Measurements from ENCODE around the gene MCCC1. TPM values are rescaled to one million over a fixed set of nuclear protein-coding genes. Genes with fewer than 3 reads are reported as not detected.

Gene MCCC1
- total RNA-seq, 1 experiment from 2014 or later: 4.6 TPM

- DNase-seq (ENCODE audit: extremely low read depth, low read depth): no peak
Observed at GRCh38 chr3:183058351-183058750, 40.9 kb downstream of the MCCC1 start.

DNA sequence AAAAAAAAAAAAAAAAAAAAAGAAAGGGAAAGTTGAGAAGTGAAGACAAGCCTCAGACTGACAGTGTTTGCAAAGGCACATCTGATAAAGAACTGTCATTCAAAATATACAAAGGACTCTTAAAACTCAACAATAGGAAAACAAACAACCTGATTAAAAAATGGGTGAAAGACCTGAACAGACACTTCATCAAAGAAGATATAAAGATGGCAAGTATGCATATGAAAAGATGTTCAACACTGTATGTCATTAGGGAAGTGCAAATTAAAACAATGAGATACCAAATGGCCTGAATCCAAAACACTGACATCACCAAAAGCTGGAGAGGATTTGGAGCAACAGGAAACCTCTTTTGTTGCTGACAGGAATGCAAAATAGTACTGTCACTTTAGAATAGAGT lies 48.6 kb downstream of the MCCC1 start:
- no peak for DNase-seq (ENCODE audit: extremely low read depth, low read depth)

GRCh38 chr3:183046883-183047282 lies 52.4 kb downstream of the MCCC1 start:
- no peak for DNase-seq (ENCODE audit: extremely low read depth, low read depth)

- no peak for DNase-seq (ENCODE audit: extremely low read depth, low read depth)
Observed at GRCh38 chr3:183044547-183045229, 54.6 kb downstream of the MCCC1 start.

DNA sequence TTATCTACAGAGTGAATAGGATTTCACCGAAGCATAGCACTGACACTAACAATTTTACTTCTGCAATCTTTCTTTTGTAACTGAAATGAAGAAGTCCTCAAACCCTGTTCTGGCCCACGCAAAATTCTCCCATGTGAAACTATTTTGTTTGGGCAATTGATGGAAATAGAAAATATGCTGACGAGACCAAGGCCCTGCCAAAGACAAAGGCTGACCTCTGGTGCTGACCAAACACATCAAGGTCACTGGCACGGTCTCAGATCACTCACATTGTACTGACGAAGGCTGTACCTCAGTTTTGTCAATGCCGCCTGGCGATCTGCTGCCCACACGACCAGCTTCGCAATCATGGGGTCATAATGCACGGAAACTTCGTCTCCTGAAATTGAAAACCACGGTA lies 60.5 kb downstream of the MCCC1 start:
- DNase-seq (ENCODE audit: extremely low read depth, low read depth): no peak

- DNase-seq (ENCODE audit: extremely low read depth, low read depth): no peak
Observed at GRCh38 chr3:183038221-183038620, 61.1 kb downstream of the MCCC1 start.

DNA sequence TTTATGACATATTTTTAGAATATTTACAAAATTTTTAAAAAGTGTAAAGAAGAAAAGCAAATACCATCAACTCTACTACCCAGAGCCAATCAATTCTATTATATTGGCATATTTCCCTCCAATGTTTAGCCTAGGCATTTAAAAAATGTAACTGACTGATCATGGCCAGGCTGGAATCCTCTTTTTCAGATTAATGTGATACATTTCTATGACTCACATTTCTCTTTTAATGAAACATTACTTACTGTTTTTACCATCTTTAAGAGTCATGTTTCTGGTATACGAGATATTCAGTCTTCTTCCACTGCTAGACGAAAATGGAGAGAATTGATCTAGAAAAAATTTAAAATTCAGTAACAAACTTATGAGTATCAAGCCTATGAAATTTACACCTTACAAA lies 65.5 kb downstream of the MCCC1 start:
- DNase-seq (ENCODE audit: extremely low read depth, low read depth): no peak

GRCh38 chr3:183032880-183033555 lies 66.3 kb downstream of the MCCC1 start:
- DNase-seq (ENCODE audit: extremely low read depth, low read depth): no peak

DNA sequence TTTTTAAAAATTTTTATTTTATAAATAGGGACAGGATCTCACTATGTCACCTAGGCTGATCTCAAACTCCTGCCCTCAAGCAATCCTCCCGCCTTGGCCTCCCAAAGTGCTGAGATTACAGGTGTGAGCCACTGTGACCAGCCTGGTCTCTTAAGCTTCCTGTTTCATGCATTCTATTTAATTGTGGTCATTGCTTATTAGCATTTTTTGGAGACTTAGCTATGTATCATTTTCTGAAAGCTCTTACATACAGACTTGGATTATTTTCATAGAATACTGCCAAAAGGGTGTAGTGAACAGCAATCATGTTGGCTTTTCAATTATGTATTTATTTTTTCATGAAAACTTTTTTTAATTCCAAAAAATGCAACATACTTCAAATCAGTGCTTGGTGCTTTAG lies 67.5 kb downstream of the MCCC1 start:
- DNase-seq (ENCODE audit: extremely low read depth, low read depth): no peak

- no peak for DNase-seq (ENCODE audit: extremely low read depth, low read depth)
Observed at GRCh38 chr3:183028416-183028815, 70.9 kb downstream of the MCCC1 start.

- DNase-seq (ENCODE audit: extremely low read depth, low read depth): no peak
Observed at GRCh38 chr3:183027276-183027675, 72.0 kb downstream of the MCCC1 start.

DNA sequence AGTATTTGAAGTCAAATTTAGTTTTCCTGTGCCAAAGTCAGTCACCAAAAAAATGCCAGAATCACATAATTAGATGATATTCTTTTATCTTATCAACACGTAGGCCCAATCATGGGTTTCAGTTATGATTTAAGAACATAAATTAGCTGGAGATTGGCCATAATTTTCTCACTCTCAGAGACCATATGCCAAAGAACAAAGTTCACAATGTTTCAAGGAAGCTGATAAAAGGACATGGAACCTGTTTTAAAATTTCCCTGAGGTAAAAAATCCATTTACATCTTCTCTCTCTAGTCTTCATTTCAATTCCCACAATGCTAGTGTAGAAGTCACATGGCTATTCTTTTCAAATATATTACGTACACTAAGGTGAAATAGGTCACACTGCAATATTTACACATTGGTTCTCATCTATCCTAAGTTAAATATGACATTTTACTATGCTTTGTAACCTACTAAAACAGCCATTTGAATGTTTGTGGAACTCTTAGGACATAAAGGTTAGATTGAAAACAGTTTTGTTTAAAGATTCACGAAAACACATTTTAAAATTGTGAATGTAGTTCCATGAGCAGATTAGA lies 76.3 kb downstream of the MCCC1 start:
- DNase-seq (ENCODE audit: extremely low read depth, low read depth): no peak

DNA sequence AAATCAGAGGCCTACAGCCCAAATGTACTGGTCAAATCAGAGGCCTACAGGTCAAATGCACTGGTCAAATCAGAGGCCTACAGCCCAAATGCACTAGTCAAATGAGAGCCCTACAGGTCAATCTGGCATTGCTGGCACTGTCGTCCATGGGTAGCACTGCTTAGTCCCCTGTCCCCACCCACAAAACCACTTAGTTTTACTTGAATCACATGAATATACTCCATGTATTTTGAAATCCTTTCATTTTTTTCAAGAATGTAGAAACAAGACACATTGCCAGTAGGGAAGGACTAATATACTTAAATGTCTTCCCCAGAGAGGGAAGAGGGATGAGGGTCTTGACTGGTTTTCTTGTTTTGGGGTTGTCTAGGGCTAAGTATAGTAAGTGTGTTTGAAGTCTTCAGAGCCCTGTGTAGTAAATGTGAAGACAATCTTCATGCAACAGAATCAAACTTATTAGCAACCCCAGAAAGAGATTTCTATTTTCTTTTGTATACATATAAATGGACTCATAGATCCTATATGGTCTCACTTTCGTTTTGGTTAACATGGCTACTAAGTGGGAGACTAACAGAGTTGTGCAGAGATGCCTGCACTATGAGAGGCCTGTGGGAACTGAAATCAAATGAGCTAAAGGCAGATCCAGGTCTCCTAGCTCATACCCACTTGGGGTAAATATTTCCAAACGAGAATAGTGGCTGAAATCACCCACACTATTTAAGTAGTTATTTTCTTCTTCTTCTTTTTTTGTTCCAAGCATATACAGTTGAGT lies 80.7 kb downstream of the MCCC1 start:
- no peak for DNase-seq (ENCODE audit: extremely low read depth, low read depth)

GRCh38 chr3:183015185-183015584 lies 84.1 kb downstream of the MCCC1 start:
- DNase-seq (ENCODE audit: extremely low read depth, low read depth): no peak

DNA sequence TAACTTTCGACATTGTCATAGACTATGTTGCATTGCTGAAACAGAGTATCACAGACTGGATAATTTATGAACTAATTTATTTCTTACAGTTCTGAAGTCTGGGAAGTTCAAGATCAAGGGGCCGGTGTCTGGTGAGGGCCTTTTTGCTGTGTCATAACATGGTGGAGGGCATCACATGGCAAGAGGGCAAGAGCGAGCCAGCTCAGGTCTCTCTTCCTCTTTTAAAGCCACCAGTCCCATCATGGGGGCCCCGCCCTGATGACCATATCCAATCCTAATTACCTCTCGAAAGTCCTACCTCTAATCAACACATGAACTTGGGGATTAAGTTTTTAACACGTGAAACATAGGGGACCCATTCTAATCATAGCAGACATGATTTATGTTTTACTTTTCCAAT lies 85.4 kb downstream of the MCCC1 start:
- no peak for DNase-seq (ENCODE audit: extremely low read depth, low read depth)

- no peak for DNase-seq (ENCODE audit: extremely low read depth, low read depth)
Observed at GRCh38 chr3:183013074-183013473, 86.2 kb downstream of the MCCC1 start.

DNA sequence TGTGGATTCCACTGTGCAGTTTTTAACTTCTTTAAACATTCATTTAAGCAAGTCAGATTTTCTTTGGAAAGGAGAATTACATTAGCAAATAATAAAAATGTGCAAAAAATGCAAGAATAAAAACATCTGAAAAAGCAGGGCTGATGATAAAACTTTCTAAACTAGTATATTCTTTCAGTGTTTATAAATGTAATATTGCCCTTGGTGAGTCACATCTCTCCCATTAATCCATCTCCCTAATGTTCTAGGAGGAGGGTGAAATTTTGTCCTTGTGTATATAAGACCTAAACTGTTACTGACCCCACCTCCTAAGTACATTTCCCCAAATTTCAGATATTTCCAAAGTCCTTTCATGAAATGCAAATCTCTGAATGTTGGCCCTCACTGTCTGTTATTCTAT lies 90.5 kb downstream of the MCCC1 start:
- DNase-seq (ENCODE audit: extremely low read depth, low read depth): no peak

GRCh38 chr3:183008303-183008702 lies 91.0 kb downstream of the MCCC1 start:
- no peak for DNase-seq (ENCODE audit: extremely low read depth, low read depth)

DNA sequence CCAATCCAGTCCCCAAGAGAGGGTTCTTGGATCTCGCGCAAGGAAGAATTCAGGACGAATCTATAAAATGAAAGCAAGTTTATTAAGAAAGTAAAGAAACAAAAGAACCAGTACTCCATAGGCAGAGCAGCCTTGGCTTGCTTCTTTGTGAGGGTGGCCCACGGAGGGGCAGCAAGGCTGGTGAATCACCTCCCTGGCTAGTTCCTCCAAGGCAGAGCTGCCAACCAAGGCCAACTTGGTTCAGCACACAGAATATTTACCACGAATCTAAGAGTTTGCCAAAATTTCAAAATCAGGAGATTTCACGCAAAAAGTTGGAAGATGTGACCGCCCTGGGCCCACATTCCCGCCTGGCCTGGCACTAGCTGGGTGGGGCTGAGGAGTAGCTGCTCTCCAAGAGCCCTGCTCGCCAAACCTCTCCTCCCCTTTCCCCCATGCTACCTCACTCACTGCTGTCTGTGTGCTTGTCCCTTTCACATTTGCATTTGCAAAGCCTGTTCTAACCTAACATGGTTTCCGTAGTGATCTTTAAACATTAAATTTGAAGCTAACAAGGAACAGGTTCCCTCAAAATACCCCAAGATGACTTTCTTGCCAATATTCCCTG lies 92.8 kb downstream of the MCCC1 start:
- no peak for DNase-seq (ENCODE audit: extremely low read depth, low read depth)

- DNase-seq (ENCODE audit: extremely low read depth, low read depth): no peak
Observed at GRCh38 chr3:182999767-183000166, 99.5 kb downstream of the MCCC1 start.

All from NCI-H460 (cell line).